Bronchial epithelial cell (primary cell): ENCODE measurements around the gene USP20. TPM values are rescaled to one million over a fixed set of nuclear protein-coding genes. Genes with fewer than 3 reads are reported as not detected.

ENCODE experiments used
- DNase-seq: peaks from one replicate; pipeline ENCODE4 v3.0.0-alpha.2; 2010; ENCODE audit warnings: low read depth
- FAIRE-seq: peaks from 2 replicates; lab custom pipeline; 2011; peaks lifted over from hg19 to GRCh38; lab: Jason Lieb, UNC
- H3K27me3 ChIP-seq: 2 replicates; pipeline ENCODE4 v1.5.1; 2011; ENCODE audit warnings: low read length; ENCODE audit not compliant: control insufficient read depth, insufficient read depth
- H3K36me3 ChIP-seq: 2 replicates; pipeline ENCODE4 v1.5.1; 2011; ENCODE audit warnings: low read length; ENCODE audit not compliant: control insufficient read depth, insufficient read depth
- H3K4me3 ChIP-seq: 2 replicates; pipeline ENCODE4 v1.5.1; 2011; ENCODE audit warnings: mild to moderate bottlenecking, low read depth, low read length, control low read depth
- CTCF ChIP-seq: IDR thresholded peaks from 2 replicates; pipeline ENCODE4 v1.5.1; 2011; ENCODE audit warnings: mild to moderate bottlenecking, moderate library complexity, low read length, control low read depth, inconsistent platforms; ENCODE audit not compliant: insufficient read depth, severe bottlenecking
- total RNA-seq: library from RNA; depleted of rRNA; stranded (reverse); fragments of >200 nt; gene quantifications from 2 replicates; pipeline ENCODE4 v1.2.1, GENCODE V29; 2014

Gene USP20
- total RNA-seq, 1 donor from 2014 or later: 5.5 TPM

DNA sequence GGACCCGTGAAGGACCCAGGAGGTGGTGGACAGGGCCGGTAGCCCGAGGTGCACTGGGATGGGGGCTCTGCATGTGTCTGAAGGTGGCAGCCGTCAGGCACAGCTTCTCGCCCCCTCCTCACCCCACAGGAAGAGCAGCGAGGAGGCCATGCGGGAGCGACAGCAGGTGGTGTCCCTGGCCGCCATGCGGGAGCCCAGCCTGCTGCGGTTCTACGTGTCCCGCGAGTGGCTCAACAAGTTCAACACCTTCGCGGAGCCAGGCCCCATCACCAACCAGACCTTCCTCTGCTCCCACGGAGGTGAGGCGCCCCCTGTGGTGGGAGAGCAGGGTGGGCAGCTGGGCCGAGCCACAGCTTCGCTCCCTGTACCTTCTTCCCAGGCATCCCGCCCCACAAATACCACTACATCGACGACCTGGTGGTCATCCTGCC lies 39.9 kb downstream of the USP20 start:
- FAIRE-seq: no peak
- TF ChIP-seq CTCF: peak; percentile 2

GRCh38 chr9:129875687-129876395 lies 40.6 kb downstream of the USP20 start:
- TF ChIP-seq CTCF: no peak
- Histone ChIP-seq H3K27me3 (no peaks in the 10 kb centered on the region), H3K4me3 (no peak overlapping the region), H3K36me3 (peaks cover 35% of the 10 kb centered on the region)
- no peak for DNase-seq
- no peak for FAIRE-seq

More for the DNA sequence above, 39.9 kb downstream of the USP20 start:
- Histone ChIP-seq H3K27me3 (no peaks in the 10 kb centered on the region), H3K4me3 (no peak overlapping the region), H3K36me3 (peaks cover 32% of the 10 kb centered on the region)
- DNase-seq: no peak

DNA sequence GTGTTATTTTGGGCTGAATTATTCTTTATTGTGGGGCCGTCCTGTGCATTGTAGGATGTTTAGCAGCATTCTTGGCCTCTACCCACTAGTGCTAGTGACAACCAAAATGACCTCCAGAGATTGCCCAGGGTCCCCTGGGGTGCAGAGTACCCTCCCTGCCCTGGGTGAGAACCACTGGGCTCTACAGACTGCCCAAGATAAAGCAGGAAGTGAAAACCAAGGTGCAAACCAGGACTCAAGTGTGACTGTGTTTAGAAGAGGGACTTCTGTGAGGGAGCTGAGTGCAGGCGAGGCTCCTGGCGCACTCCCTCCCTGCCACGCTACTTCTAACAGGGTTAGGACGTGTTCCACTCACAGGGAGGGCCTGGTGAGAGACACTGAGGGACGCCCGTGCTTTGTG lies 41.6 kb downstream of the USP20 start:
- FAIRE-seq (no peak), DNase-seq (no peak)
- Histone ChIP-seq H3K27me3 (no peaks in the 10 kb centered on the region), H3K4me3 (no peak overlapping the region), H3K36me3 (peaks cover 35% of the 10 kb centered on the region)
- TF ChIP-seq CTCF: no peak

DNA sequence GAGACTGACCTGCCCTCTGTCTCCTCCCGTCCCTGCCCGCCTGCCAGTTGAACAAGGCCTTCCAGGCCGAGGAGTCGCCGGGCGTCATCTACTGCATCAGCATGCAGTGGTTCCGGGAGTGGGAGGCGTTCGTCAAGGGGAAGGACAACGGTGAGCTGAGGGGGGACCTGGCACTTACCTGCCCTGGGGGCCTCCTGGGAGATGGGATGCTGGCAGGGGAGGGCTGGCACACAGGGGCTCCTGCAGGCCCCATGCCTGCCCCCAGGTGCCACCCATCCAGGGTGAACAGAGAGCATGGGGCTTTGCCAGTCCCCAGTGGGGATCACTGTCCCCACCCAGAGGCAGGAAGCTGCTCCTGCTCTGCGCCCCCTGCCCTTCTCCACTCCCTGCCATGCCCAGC lies 43.0 kb downstream of the USP20 start:
- TF ChIP-seq CTCF: no peak
- DNase-seq: no peak
- no peak overlapping the region for H3K4me3 ChIP-seq
- no peaks in the 10 kb centered on the region for H3K27me3 ChIP-seq
- H3K36me3 ChIP-seq: peaks cover 35% of the 10 kb centered on the region
- no peak for FAIRE-seq

- H3K4me3 ChIP-seq: no peak overlapping the region
- FAIRE-seq: no peak
- peaks cover 34% of the 10 kb centered on the region for H3K36me3 ChIP-seq
- H3K27me3 ChIP-seq: no peaks in the 10 kb centered on the region
- no peak for DNase-seq
- TF ChIP-seq CTCF: no peak
These were observed 43.9 kb downstream of the USP20 start for GRCh38 chr9:129879103-129879699.
